HepG2 (cell line): ENCODE results near the gene CYP2A13. TPM values are rescaled to one million over a fixed set of nuclear protein-coding genes. Genes with fewer than 3 reads are reported as not detected.

Experiments
- ATAC-seq: fragments of 200-7000 bp; cut with Tn5 transposase; 3 replicates; pipeline ENCODE4 v1.9.1; 2020; ENCODE audit warnings: mild to moderate bottlenecking, moderate library complexity
- BruUV-seq: library from RNA; stranded (reverse); fragments of 400-500 nt; replicated peaks from 2 replicates; lab custom pipeline; 2021; lab: Mats Ljungman, UMichigan
- CTCF ChIA-PET: fragments of 300-600 bp; formaldehyde crosslinking; extraction: SDS; loops from one replicate; lab custom pipeline; 2021; ENCODE audit warnings: low total read pairs, inconsistent platforms, low intra/inter-chr PET ratio; lab: Yijun Ruan, JAX
- POLR2A ChIA-PET: fragments of 350-600 bp; sonication (Branson Sonifier 250); formaldehyde crosslinking; loops from one replicate; lab custom pipeline; 2020; ENCODE audit warnings: antibody characterized with exemption, inconsistent platforms; lab: Yijun Ruan, JAX
- DNase-seq: peaks from one replicate; pipeline ENCODE4 v3.0.0-alpha.2; 2015; ENCODE audit warnings: low spot score
- FAIRE-seq: peaks from 3 replicates; lab custom pipeline; 2011; peaks lifted over from hg19 to GRCh38; lab: Jason Lieb, UNC
- H2AFZ ChIP-seq: one replicate; pipeline ENCODE4 v1.6.1; 2011; ENCODE audit warnings: low read length, inconsistent platforms
- H3K27ac ChIP-seq: fragments of 300-600 bp; 3 replicates; pipeline ENCODE4 v1.8.0; 2011; ENCODE audit warnings: mixed run types, mild to moderate bottlenecking, mixed read lengths, low read length, inconsistent platforms; ENCODE audit not compliant: insufficient read depth; ENCODE audit errors: extremely low read length
- H3K27me3 ChIP-seq, 2 experiments: fragments of 200-600 bp in 1 of 2; 2 replicates in 1 of 2; 3 replicates in 1 of 2; pipeline versions ENCODE4 v1.6.0 to v1.8.0; 2011; ENCODE audit warnings: low read length in 2 of 2, mild to moderate bottlenecking in 2 of 2, moderate library complexity in 2 of 2, inconsistent platforms in 1 of 2; ENCODE audit not compliant: insufficient read depth in 2 of 2, control insufficient read depth in 1 of 2
- H3K36me3 ChIP-seq, 2 experiments: fragments of 200-600 bp in 1 of 2; replicated peaks in 1 of 2; 2 replicates in 1 of 2; 3 replicates in 1 of 2; pipeline versions ENCODE4 v1.5.1 to v1.8.0; 2011; ENCODE audit warnings: low read length in 2 of 2, inconsistent platforms in 1 of 2; ENCODE audit not compliant: insufficient read depth in 2 of 2, control insufficient read depth in 1 of 2
- H3K4me1 ChIP-seq: 2 replicates; pipeline ENCODE4 v1.5.1; 2012; ENCODE audit warnings: low read length, inconsistent platforms; ENCODE audit not compliant: insufficient read depth
- H3K4me2 ChIP-seq: 2 replicates; pipeline ENCODE4 v1.6.0; 2011; ENCODE audit warnings: low read depth, low read length, inconsistent platforms
- H3K4me3 ChIP-seq, 3 experiments: fragments of 200-600 bp in 1 of 3; sonication (generic), shearing (Covaris generic) in 1 of 3; replicated peaks in 1 of 3; 2 replicates each; pipeline ENCODE4 v1.5.1; 2011 to 2016; ENCODE audit warnings: low read length in 3 of 3, inconsistent platforms in 2 of 3, low read depth in 2 of 3, mild to moderate bottlenecking in 2 of 3, control low read depth in 1 of 3, mixed read lengths in 1 of 3; ENCODE audit not compliant: insufficient read depth in 1 of 3
- H3K79me2 ChIP-seq: one replicate; pipeline ENCODE4 v1.6.1; 2011; ENCODE audit warnings: low read length, inconsistent platforms; ENCODE audit not compliant: insufficient read depth
- H3K9ac ChIP-seq: 2 replicates; pipeline ENCODE4 v1.6.0; 2011; ENCODE audit warnings: mild to moderate bottlenecking, low read depth, low read length, inconsistent platforms; ENCODE audit not compliant: insufficient read depth
- H3K9me3 ChIP-seq: 2 replicates; pipeline ENCODE4 v1.5.1; 2012; ENCODE audit warnings: mild to moderate bottlenecking, low read length
- H4K20me1 ChIP-seq: 2 replicates; pipeline ENCODE4 v1.6.0; 2011; ENCODE audit warnings: inconsistent platforms, mild to moderate bottlenecking, low read length, moderate library complexity; ENCODE audit not compliant: insufficient read depth
- CC2D1A ChIP-seq: sonication (generic); formaldehyde crosslinking; IDR thresholded peaks from 2 replicates; pipeline ENCODE4 v1.8.1; 2023; ENCODE audit warnings: mild to moderate bottlenecking, missing genetic modification reagents
- ELF4 ChIP-seq: sonication (generic); formaldehyde crosslinking; IDR thresholded peaks from 2 replicates; pipeline ENCODE4 v1.5.0; 2020; ENCODE audit warnings: missing genetic modification reagents, mild to moderate bottlenecking, moderate library complexity, borderline replicate concordance
- GATA4 ChIP-seq: sonication (generic); IDR thresholded peaks from 2 replicates; pipeline ENCODE4 v1.6.1; 2016; ENCODE audit warnings: antibody characterized with exemption, low read depth, borderline replicate concordance
- HNF1A ChIP-seq, 2 experiments: sonication (generic) in 1 of 2; formaldehyde crosslinking in 1 of 2; IDR thresholded peaks; 2 replicates each; pipeline versions ENCODE4 v1.4.0 to v1.6.1; 2016 to 2020; ENCODE audit warnings: borderline replicate concordance in 1 of 2, low read depth in 1 of 2, mild to moderate bottlenecking in 1 of 2, missing genetic modification reagents in 1 of 2
- NFAT5 ChIP-seq: sonication (generic); formaldehyde crosslinking; IDR thresholded peaks from 2 replicates; pipeline ENCODE4 v1.4.0; 2020; ENCODE audit warnings: missing genetic modification reagents
- PRMT3 ChIP-seq: sonication (generic); formaldehyde crosslinking; IDR thresholded peaks from 2 replicates; pipeline ENCODE4 v1.8.1; 2022; ENCODE audit warnings: low read depth, mild to moderate bottlenecking, moderate library complexity, missing genetic modification reagents, borderline replicate concordance
- TEAD2 ChIP-seq: sonication (generic); formaldehyde crosslinking; IDR thresholded peaks from 2 replicates; pipeline ENCODE4 v1.9.0; 2021; ENCODE audit warnings: missing genetic modification reagents
- ZBTB38 ChIP-seq: sonication (generic); formaldehyde crosslinking; IDR thresholded peaks from 2 replicates; pipeline ENCODE4 v1.5.1; 2020; ENCODE audit warnings: mild to moderate bottlenecking, missing genetic modification reagents
- ZNF343 ChIP-seq: sonication (generic); formaldehyde crosslinking; IDR thresholded peaks from 2 replicates; pipeline ENCODE4 v1.4.0; 2020; ENCODE audit warnings: mild to moderate bottlenecking, missing genetic modification reagents
- ZNF609 ChIP-seq: sonication (generic); formaldehyde crosslinking; IDR thresholded peaks from 2 replicates; pipeline ENCODE4 v1.4.0; 2020; ENCODE audit warnings: mild to moderate bottlenecking, missing genetic modification reagents, borderline replicate concordance
- WGBS: methylation state at CpG from one replicate; pipeline ENCODE4 v1.1.6; 2017; ENCODE audit warnings: low lambda C conversion rate; 5-methylcytosine and 5-hydroxymethylcytosine counted together
- in situ Hi-C: cut with HindIII; loops from 2 replicates; pipeline ENCODE4 v1.10.0; 2017; ENCODE audit warnings: low pct_unique_long_range_greater_than_20kb; ENCODE audit not compliant: extremely low pct_ligation_motif_present
- intact Hi-C: fragments of 100-400 bp; cut with micrococcal nuclease; formaldehyde crosslinking; loops from one replicate; pipeline ENCODE4 v1.10.0; 2022; ENCODE audit not compliant: unreplicated experiment
- polyA plus RNA-seq, 8 experiments: library from polyadenylated mRNA; depleted of rRNA in 3 of 8; stranded (reverse) in 7 of 8; unstranded in 1 of 8; fragments of >200 nt; fragmentation: Illumina TruSeq in 4 of 8; extraction: Trizol in 4 of 8; gene quantifications; 2 replicates each; pipeline versions ENCODE4 v1.2.1 to v1.2.3, GENCODE V29; 2011 to 2016; ENCODE audit warnings: low read depth in 4 of 8, missing spikeins in 1 of 8, mixed read lengths in 1 of 8; ENCODE audit not compliant: insufficient read depth in 1 of 8
- total RNA-seq, 5 experiments: library from RNA; depleted of rRNA; stranded (reverse); fragments of >200 nt; fragmentation: Illumina TruSeq; extraction: Trizol; gene quantifications; 2 replicates each; pipeline ENCODE4 v1.2.3, GENCODE V29; 2016; ENCODE audit warnings: low read depth in 1 of 5

Gene CYP2A13
- total and polyA plus RNA-seq, 2 of the 13 experiments (the other 11 are each of a cell fraction or from before 2014, with no cell fraction given), result not detected

- Histone ChIP-seq H3K9me3 (no peaks in the 10 kb centered on the region), H3K27me3 (peaks cover 2 to 18% of the 10 kb centered on the region in 2 experiments; a peak in 4 of 5 replicates), H3K4me3 (no peak overlapping the region), H3K79me2 (no peaks in the 10 kb centered on the region), H4K20me1 (no peaks in the 10 kb centered on the region), H3K36me3 (no peaks in the 10 kb centered on the region), H3K27ac (no peak overlapping the region), H3K9ac (no peak overlapping the region), H3K4me1 (no peaks in the 10 kb centered on the region)
- intact Hi-C loops, result no loop called here
- CTCF ChIA-PET, result no interaction called here
- DNase-seq, result no peak
- 18% methylated on average over 7 of the region's 7 CpGs for WGBS
- no peak for TF ChIP-seq ZNF343
- TF ChIP-seq NFAT5 (CRISPR knock-in tag), result no peak
- TF ChIP-seq ELF4 (CRISPR knock-in tag), result no peak
- TF ChIP-seq CC2D1A (CRISPR knock-in tag), result no peak
- no peak for TF ChIP-seq HNF1A (IDR thresholded peaks at IDR 0.05; ENCODE audit: low read depth)
- TF ChIP-seq HNF1A (CRISPR knock-in tag; IDR thresholded peaks at IDR 0.05; ENCODE audit: borderline replicate concordance), result no peak
- no peak for TF ChIP-seq ZNF609 (CRISPR knock-in tag)
- TF ChIP-seq PRMT3, result no peak
- TF ChIP-seq ZBTB38 (CRISPR knock-in tag), result no peak
- TF ChIP-seq TEAD2 (CRISPR knock-in tag), result no peak
- TF ChIP-seq GATA4, result no peak
- TF ChIP-seq, all 625 proteins: peak for 0
- POLR2A ChIA-PET, result no interaction called here
- H2AFZ ChIP-seq, result no peak overlapping the region
- FAIRE-seq (no peak), ATAC-seq (no peak)
- no peak overlapping the region for H3K4me2 ChIP-seq
- BruUV-seq, result no TSS peak
- in situ Hi-C loops, result no loop called here
Measured at GRCh38 chr19:41096353-41096752, 8.1 kb downstream of the CYP2A13 start.
